Muscle of leg (tissue), 11 donors: ENCODE measurements around the gene CARD19. TPM values are rescaled to one million over a fixed set of nuclear protein-coding genes. Genes with fewer than 3 reads are reported as not detected.
"Not testable (repeated sequence)": the region's sequence is repeated elsewhere in the genome, so short reads cannot be mapped to it uniquely, and the experiment has no call there.

Source experiments
- DNase-seq: peaks from one replicate; pipeline ENCODE4 v3.0.0; 2013
- H3K27ac ChIP-seq: one replicate; pipeline ENCODE4 v1.5.1; 2013; ENCODE audit warnings: mild to moderate bottlenecking, low read length, control low read depth
- H3K27me3 ChIP-seq: one replicate; pipeline ENCODE4 v1.6.1; 2013; ENCODE audit warnings: low read length; ENCODE audit not compliant: control insufficient read depth, insufficient read depth
- H3K36me3 ChIP-seq: one replicate; pipeline ENCODE4 v1.6.1; 2013; ENCODE audit warnings: low read length; ENCODE audit not compliant: control insufficient read depth, insufficient read depth
- H3K4me1 ChIP-seq: one replicate; pipeline ENCODE4 v1.6.1; 2013; ENCODE audit warnings: low read length; ENCODE audit not compliant: control insufficient read depth, insufficient read depth
- H3K4me3 ChIP-seq: one replicate; pipeline ENCODE4 v1.5.1; 2013; ENCODE audit warnings: low read length, control low read depth
- H3K9me3 ChIP-seq: replicated peaks from 2 replicates; pipeline ENCODE4 v1.6.1; 2013; ENCODE audit warnings: low read depth, low read length; ENCODE audit not compliant: control insufficient read depth
- WGBS: methylation state at CpG from one replicate; pipeline ENCODE4 v1.1.5; 2013; ENCODE audit warnings: missing lambda C conversion rate; ENCODE audit not compliant: insufficient coverage; 5-methylcytosine and 5-hydroxymethylcytosine counted together
- polyA plus RNA-seq, 8 donors: library from polyadenylated mRNA; unstranded; fragments of 120-200 nt; gene quantifications; one replicate each; pipeline versions ENCODE4 v1.2.1 to v1.2.3, GENCODE V29; 2013; ENCODE audit warnings: inconsistent platforms in 1 of 8, low replicate concordance in 1 of 8; ENCODE audit not compliant: insufficient read length in 8 of 8, insufficient read depth in 1 of 8
- total RNA-seq: library from RNA; stranded (reverse); fragments of 120-200 nt; gene quantifications from one replicate; pipeline ENCODE4 v1.2.4, GENCODE V29; 2013

The CARD19 gene
- total and polyA plus RNA-seq, 9 donors: 32.9 to 51.4 (median 36.3) TPM

DNA sequence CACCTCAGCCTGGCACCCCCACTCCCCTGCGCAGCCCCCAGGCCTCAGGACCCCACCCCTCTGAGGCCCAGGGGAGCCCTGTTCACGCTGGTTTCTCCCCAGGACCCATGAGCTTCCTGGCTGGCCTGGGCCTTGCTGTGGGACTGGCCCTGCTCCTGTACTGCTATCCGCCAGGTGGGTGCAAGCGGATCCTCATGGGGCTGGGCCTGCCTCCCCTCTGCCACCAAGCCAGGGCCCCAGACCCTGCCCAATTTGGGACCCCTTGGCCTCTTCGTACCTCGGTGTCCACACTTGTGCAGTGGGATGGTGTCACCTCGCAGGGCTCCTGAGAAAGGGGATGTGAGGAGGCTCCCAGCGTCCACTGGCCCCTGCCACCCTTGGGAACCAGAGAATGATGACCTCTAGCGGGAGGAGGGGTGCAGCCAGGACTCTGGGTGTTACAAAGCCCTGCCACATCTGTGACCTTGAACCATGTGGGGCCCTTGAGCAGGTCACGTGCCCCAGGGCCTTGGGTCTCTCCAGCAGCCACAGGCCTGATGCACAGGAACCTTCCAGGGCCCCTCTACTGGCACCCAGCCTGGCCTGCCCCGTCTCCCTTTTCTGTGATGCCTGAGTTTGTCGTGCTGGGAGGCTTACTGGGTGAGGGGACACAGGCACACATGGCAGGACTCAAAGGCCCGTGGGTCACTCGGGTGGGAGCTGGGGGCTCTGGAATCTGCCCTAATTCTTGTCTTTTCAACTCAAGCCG lies 16.3 kb downstream of the CARD19 start:
- Histone ChIP-seq H3K4me1 (peaks cover 15% of the 10 kb centered on the region), H3K4me3 (no peak overlapping the region), H3K27me3 (no peaks in the 10 kb centered on the region), H3K9me3 (no peaks in the 10 kb centered on the region), H3K36me3 (peaks cover 63% of the 10 kb centered on the region), H3K27ac (no peak overlapping the region)
- 82% methylated on average over 10 of the region's 15 CpGs for WGBS
- DNase-seq: peak; percentile 7

DNA sequence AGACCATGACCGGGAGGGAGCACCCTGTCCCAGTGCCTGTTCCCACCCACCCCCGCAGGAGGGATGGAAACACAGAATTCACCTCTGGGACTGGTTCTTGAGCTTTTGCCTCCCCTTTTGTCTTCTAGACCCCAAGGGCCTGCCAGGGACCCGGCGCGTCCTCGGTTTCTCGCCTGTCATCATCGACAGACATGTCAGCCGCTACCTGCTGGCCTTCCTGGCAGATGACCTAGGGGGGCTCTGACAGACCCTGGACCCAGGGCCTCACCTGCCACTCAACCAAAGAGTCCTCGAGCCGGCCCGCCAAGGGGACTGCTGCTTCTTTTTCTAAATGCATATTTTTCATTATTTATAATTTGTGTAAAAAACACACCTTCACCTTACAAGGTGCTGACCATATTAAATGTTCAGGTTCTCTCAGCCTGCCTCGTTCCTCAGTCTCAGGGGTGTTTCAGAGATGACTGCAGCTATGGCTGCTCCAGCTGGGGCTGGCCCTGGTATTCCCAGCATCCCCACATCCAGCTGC lies 16.9 kb downstream of the CARD19 start:
- H3K4me3 ChIP-seq: no peak overlapping the region
- no peaks in the 10 kb centered on the region for H3K9me3 ChIP-seq
- no peak for DNase-seq
- WGBS: 82% methylated on average over 8 of the region's 13 CpGs
- H3K4me1 ChIP-seq: peaks cover 15% of the 10 kb centered on the region
- H3K36me3 ChIP-seq: peaks cover 57% of the 10 kb centered on the region
- H3K27ac ChIP-seq: no peak overlapping the region
- no peaks in the 10 kb centered on the region for H3K27me3 ChIP-seq

DNA sequence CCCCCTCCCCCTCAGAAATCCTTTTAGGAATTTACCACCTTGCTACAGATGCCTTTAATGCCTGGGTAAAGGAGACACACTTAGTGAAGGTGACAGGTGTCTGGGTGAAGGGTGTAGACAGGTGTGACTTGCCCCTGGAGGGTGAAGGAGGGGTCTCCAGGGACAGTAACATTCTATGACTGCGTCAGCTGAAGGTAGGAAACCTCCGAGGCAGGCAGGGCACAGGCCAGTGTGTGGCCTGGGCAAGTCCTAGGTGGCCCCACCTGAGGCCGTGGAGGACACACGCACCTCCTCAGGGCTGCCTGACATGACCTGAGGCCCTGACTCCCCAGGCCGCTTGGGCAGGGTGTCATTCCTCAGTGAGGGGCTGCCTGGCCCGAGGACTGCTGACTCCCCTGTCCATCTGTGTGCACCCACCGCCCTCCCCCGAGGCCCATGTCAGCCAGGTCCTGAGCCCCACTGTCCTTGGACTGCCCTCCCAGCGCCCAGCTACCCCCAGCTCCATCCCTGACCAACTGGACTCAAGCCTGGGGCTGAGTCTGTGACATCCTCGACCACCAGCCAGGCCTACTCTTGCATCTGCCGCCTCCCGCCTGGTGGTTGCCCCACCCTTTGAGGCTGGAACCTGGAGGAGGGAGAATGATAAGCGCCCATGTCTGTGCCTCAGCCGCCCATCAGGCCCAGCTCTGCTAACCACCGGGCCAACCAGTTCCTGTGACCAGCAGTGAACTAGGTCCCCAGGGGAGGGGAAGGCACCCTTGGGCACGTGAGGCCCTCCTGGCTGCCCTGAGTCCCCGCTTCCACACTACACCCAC lies 18.4 kb downstream of the CARD19 start:
- no peak overlapping the region for H3K4me3 ChIP-seq
- H3K27me3 ChIP-seq: no peaks in the 10 kb centered on the region
- peaks cover 14% of the 10 kb centered on the region for H3K4me1 ChIP-seq
- 79% methylated on average over 10 of the region's 17 CpGs for WGBS
- no peak overlapping the region for H3K27ac ChIP-seq
- peaks cover 43% of the 10 kb centered on the region for H3K36me3 ChIP-seq
- H3K9me3 ChIP-seq: no peaks in the 10 kb centered on the region
- peak; percentile 9 for DNase-seq

DNA sequence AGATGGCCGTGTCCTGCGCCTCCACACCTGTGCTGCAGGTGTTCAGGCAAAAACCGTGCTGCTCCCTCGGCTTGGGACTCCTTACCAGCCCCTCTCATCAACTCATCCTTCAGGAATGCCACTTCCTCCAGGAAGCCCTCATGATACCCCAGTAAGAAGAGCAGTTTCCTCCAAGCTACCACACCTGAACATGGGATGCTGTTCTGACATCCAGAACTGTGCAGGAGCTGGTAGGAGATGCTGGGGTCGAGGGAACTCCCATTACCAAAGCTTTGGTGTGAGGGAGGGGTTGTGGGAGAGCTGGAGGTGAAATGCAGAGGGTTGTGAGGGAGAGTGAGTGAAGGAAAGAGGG lies 18.9 kb downstream of the CARD19 start:
- Histone ChIP-seq H3K4me3 (no peak overlapping the region), H3K36me3 (peaks cover 39% of the 10 kb centered on the region), H3K4me1 (peaks cover 20% of the 10 kb centered on the region), H3K9me3 (no peaks in the 10 kb centered on the region), H3K27me3 (no peaks in the 10 kb centered on the region), H3K27ac (no peak overlapping the region)
- WGBS: 74% methylated on average over 5 of the region's 5 CpGs
- no peak for DNase-seq

DNA sequence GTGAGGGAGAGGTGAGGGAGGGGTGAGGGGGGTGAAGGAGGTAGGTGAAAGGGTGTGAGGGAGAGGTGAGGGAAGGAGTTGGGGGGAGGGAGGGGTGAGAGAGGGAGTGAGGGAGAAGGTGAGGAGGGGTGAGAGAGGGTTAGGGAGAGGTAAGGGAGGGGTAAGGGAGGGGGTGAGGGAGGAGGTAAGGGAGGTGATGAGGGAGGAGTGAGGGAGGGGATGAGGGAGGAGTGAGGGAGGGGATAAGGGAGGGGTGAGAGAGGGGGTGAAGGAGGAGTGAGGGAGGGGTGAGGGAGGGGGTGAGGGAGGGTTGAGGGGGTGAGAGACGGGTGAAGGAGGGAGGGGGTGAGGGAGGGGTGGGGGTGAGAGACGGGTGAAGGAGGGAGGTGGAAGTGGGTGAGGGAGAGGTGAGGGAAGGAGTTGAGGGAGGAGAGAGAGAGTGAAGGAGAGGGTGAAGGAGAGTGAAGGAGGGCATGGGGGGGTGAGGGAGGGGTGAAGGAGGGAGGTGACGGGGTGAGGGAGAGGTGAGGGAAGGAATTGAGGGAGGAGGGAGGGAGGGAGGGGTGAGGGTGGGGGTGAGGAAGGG lies 19.6 kb downstream of the CARD19 start:
- Histone ChIP-seq H3K4me3 (no peak overlapping the region), H3K4me1 (peaks cover 26% of the 10 kb centered on the region), H3K27me3 (no peaks in the 10 kb centered on the region), H3K27ac (no peak overlapping the region), H3K36me3 (peaks cover 35% of the 10 kb centered on the region), H3K9me3 (no peaks in the 10 kb centered on the region)
- DNase-seq: peak; percentile 4
- no CpG with 5 or more reads among the region's 3 CpGs for WGBS

DNA sequence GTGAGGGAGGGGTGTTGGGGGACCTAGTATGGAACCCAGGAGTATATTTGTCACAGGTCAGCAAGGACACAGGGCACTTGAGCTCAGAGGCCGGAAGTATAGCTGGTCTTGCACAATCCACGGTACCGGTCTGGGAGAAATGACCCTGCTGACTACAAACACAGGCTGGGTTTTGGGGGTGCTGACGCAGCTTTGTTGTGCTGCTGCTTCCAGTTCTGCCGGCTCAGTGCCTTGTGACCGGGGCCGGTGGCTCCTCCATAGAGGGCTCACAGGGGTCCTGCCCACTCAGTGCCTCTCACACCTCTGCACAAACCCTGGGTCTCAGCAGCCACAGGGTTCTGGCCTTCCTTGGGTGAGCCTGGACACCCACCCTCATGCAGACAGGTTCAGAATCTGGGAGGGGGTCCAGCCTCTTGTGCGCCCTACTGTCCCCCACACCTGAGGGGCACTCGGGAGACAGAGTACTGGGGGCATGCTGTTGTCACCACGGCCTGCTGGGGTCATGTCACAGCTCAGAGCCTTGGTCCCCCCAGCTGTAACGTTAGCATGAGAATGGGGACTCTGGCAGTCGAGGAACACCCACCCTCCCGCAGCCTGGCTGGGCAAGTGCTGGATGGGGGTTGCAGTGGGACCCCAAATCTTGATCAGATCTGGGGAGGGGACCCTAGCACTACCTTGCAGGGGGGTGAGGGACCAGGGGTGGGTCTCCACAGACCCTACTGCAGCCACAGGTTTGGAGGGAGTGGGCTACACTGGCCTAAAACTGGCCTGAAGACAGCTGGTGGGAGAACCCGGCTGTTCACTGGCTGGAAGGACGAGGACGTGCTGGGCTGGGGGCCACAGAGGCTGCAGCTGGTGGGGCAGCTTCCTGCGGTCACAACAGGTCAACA lies 20.3 kb downstream of the CARD19 start:
- Histone ChIP-seq H3K27me3 (no peaks in the 10 kb centered on the region), H3K9me3 (no peaks in the 10 kb centered on the region), H3K4me1 (peaks cover 26% of the 10 kb centered on the region), H3K36me3 (peaks cover 27% of the 10 kb centered on the region), H3K27ac (peak overlapping the region; percentile 54), H3K4me3 (no peak overlapping the region)
- 47% methylated on average over 17 of the region's 17 CpGs for WGBS
- peak; percentile 85 for DNase-seq

DNA sequence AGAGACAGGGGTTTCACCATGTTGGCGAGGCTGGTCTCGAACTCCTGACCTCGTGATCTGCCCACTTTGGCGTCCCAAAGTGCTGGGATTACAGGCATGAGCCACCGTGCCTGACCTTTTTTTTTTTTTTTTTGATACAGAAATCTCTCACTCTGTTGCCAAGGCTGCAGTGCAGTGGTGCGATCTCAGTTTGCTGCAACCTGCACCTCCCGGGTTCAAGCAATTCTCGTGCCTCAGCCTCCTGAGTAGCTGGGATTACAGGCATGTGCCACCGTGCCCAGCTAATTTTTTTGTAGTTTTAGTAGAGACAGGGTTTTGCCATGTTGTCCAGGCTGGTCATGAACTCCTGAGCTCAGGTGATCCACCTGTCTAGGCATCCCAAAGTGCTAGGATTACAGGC lies 21.5 kb downstream of the CARD19 start:
- not testable (repeated sequence) for H3K27ac ChIP-seq, H3K4me3 ChIP-seq, DNase-seq, H3K9me3 ChIP-seq, H3K27me3 ChIP-seq
- peaks cover 37% of the 10 kb centered on the region for H3K4me1 ChIP-seq
- peaks cover 22% of the 10 kb centered on the region for H3K36me3 ChIP-seq
- 76% methylated on average over 8 of the region's 9 CpGs for WGBS

DNA sequence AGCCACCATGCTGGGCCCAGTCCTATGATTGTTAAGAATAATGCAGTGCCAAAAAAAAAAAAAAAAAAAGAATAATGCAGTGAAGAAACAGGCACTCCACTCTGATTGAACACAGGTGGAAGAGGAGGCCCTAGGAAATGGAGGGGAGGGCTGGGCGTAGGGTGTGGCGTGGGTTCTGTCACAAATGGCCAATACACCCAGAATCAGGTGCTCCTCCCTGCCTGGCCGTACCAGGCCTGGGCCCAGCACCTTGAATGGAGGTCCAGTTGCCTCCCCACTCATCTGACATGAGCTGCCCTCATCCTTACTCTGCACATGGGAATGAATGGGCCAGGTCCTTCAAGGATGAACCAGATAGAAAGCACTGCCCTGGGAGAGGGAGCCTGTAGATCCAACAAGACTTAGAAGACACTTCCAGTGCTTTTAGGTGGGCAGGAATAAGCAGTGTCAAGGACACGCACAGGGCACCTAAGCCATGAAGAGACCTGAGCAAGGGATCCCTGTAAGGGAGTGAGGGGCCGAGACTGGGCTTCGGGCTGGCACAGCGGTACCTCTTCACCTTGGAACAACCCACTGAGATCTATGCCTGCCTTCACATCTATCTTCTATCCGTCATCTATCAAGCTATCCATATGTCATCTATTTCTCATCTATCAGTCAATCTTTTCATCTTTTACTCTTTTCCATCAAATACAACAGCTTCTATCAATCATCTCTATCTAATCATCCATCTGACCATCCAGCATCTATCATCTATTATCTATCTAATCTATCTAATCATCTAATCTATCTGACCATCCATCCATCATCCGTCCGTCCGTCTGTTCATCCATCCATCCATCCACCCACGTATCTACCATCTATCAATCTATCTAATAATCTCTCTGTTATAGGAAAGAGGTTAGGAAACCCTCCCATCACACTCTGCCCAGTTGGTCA lies 22.2 kb downstream of the CARD19 start:
- Histone ChIP-seq H3K4me3 (no peak overlapping the region), H3K9me3 (no peaks in the 10 kb centered on the region), H3K4me1 (peaks cover 42% of the 10 kb centered on the region), H3K27me3 (no peaks in the 10 kb centered on the region), H3K36me3 (peaks cover 21% of the 10 kb centered on the region), H3K27ac (no peak overlapping the region)
- DNase-seq: peak; percentile 2
- WGBS: 89% methylated on average over 7 of the region's 12 CpGs
